GM12892 (cell line): ENCODE measurements around the gene SELP.

Experiments used
- POLR2A ChIP-seq: IDR thresholded peaks from 2 replicates; pipeline ENCODE4 v1.6.1; 2011; ENCODE audit warnings: low read depth, low read length, control low read depth
- TAF1 ChIP-seq: IDR thresholded peaks from 2 replicates; pipeline ENCODE4 v1.6.1; 2011; ENCODE audit warnings: low read depth, mild to moderate bottlenecking, control low read depth, low read length, borderline replicate concordance

DNA sequence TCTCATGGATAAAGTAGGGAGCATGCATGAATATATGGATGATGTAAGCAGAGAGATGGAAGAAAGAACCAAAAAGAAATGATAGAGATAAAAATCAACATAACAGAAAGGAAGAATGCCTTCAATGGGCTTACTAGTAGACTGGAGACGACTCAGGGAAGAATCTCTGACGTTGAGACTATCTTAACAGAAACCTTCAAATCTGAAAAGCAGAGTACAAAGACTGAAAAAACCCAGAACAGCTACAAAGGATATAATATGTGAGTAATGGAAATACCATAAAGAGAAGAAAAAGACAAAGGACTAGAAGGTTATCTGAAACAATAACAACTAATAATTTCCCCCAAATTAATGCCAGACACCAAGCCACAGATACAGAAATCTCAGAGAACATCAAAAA, 18.3 kb upstream of the SELP start:
- TF ChIP-seq POLR2A (no peak), TAF1 (no peak)
